ENCODE results near the gene RGS13.

DNA sequence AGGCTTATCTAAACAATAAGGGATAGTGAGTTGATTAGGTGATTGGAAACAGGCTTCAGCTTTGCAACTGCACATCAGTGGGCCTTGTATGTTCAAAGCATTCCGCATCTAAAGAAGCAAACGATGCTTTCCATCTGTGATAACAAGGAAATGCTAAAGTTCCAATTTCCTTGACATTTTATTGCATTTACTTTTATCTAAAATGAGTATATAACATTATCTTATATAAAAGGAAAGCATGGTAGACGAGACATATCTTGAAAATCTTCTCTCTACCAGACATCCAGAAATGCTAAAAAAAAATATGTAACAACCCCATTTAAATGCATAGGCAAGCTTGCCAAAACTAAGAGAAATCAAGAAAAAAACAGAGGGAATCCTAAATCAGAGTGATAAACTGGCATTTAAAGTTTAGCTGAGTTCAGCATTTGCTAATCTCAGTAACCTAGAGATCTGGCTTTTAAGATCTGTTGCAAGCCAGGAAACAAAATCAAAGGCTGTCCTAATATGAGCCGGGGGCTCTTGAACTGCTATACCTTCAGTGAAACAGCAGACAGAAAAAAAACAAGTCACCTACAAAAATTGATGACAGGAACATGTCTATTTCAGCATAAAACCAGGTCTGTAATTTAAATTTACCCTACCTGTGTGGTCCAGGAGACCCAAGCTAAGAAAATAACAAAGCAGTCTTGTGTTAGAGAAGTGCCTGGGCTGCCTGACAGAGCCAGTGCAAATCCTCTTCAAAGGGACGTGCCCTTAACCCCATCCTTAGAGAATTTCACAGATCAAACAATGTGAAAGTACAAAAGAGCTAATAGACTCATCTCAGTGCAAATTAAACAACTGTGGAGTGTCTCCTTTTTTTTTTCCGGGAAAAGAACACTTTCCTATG, 3.1 kb upstream of the RGS13 start:
- TF ChIP-seq CTCF (conservative IDR thresholded peaks at IDR 0.05; ENCODE audit: low read length) (no peak), EZH2phosphoT487 (IDR thresholded peaks at IDR 0.05; ENCODE audit: borderline replicate concordance, low read depth, low read length) (no peak)

Data from OCI-LY7 (cell line).